AG04450 (cell line): ENCODE measurements around the gene SLC35F4. TPM values are rescaled to one million over a fixed set of nuclear protein-coding genes. Genes with fewer than 3 reads are reported as not detected.

Source experiments
- CTCF ChIA-PET: fragments of 300-600, 350-600 bp; formaldehyde crosslinking; extraction: SDS; loops from one replicate; lab custom pipeline; 2022; ENCODE audit warnings: antibody characterized with exemption, inconsistent platforms; lab: Charles Lee
- POLR2A ChIA-PET: fragments of 350-600 bp; formaldehyde crosslinking; extraction: SDS; loops from one replicate; lab custom pipeline; 2021; ENCODE audit warnings: antibody characterized with exemption, inconsistent platforms; lab: Yijun Ruan, JAX
- DNase-seq: peaks from one replicate; pipeline ENCODE4 v3.0.0-alpha.2; 2011; ENCODE audit warnings: low read depth, low spot score
- H3K27ac ChIP-seq: one replicate; pipeline ENCODE4 v1.5.1; 2012; ENCODE audit warnings: low read depth, low read length, control low read depth
- H3K27me3 ChIP-seq: one replicate; pipeline ENCODE4 v1.6.0; 2012; ENCODE audit warnings: low read length; ENCODE audit not compliant: control insufficient read depth, insufficient read depth
- H3K4me3 ChIP-seq: 2 replicates; pipeline ENCODE4 v1.5.1; 2011; ENCODE audit warnings: mild to moderate bottlenecking, low read depth, low read length, control low read depth
- H3K9me3 ChIP-seq: 2 replicates; pipeline ENCODE4 v1.5.1; 2012; ENCODE audit warnings: low read length; ENCODE audit not compliant: control insufficient read depth, insufficient read depth
- polyA plus RNA-seq: library from polyadenylated mRNA; depleted of rRNA; stranded (reverse); fragments of >200 nt; gene quantifications from 2 replicates; pipeline ENCODE4 v1.2.3, GENCODE V29; 2011
- TF ChIP-seq, protein P1 (sequence below): IDR thresholded peaks from 2 replicates; pipeline ENCODE4 v1.5.1; 2011; ENCODE audit warnings: low read depth, low read length, control low read depth, inconsistent platforms

SLC35F4 gene
- polyA plus RNA-seq, 1 experiment, result not detected

GRCh38 chr14:57640036-57640435, 225.9 kb downstream of the SLC35F4 start:
- CTCF ChIA-PET, result no interaction called here
- H3K27ac ChIP-seq, result no peak overlapping the region

GRCh38 chr14:57637901-57638300, 228.0 kb downstream of the SLC35F4 start:
- ChIA-PET POLR2A (no interaction called here), CTCF (no interaction called here)
- no peak overlapping the region for H3K27ac ChIP-seq
- DNase-seq, result no peak
- H3K9me3 ChIP-seq, result peaks cover 2% of the 10 kb centered on the region; the same call in 1 of the 2 replicates
- H3K27me3 ChIP-seq, result no peaks in the 10 kb centered on the region
- TF ChIP-seq, protein P1, sequence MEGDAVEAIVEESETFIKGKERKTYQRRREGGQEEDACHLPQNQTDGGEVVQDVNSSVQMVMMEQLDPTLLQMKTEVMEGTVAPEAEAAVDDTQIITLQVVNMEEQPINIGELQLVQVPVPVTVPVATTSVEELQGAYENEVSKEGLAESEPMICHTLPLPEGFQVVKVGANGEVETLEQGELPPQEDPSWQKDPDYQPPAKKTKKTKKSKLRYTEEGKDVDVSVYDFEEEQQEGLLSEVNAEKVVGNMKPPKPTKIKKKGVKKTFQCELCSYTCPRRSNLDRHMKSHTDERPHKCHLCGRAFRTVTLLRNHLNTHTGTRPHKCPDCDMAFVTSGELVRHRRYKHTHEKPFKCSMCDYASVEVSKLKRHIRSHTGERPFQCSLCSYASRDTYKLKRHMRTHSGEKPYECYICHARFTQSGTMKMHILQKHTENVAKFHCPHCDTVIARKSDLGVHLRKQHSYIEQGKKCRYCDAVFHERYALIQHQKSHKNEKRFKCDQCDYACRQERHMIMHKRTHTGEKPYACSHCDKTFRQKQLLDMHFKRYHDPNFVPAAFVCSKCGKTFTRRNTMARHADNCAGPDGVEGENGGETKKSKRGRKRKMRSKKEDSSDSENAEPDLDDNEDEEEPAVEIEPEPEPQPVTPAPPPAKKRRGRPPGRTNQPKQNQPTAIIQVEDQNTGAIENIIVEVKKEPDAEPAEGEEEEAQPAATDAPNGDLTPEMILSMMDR, result no peak
- H3K4me3 ChIP-seq, result no peak overlapping the region

More at GRCh38 chr14:57640036-57640435, 225.9 kb downstream of the SLC35F4 start:
- Histone ChIP-seq H3K27me3 (no peaks in the 10 kb centered on the region), H3K4me3 (no peak overlapping the region), H3K9me3 (no peaks in the 10 kb centered on the region)
- POLR2A ChIA-PET, result no interaction called here
- no peak for DNase-seq
- TF ChIP-seq, protein P1, result no peak

- no peak overlapping the region for H3K27ac ChIP-seq
- peaks cover 2% of the 10 kb centered on the region; the same call in 1 of the 2 replicates for H3K9me3 ChIP-seq
- CTCF ChIA-PET, result no interaction called here
- DNase-seq, result no peak
- TF ChIP-seq, protein P1, result no peak
- POLR2A ChIA-PET, result no interaction called here
- H3K4me3 ChIP-seq, result no peak overlapping the region
- no peaks in the 10 kb centered on the region for H3K27me3 ChIP-seq
Observed at GRCh38 chr14:57634335-57634734, 231.6 kb downstream of the SLC35F4 start.

- Histone ChIP-seq H3K27me3 (no peaks in the 10 kb centered on the region), H3K4me3 (no peak overlapping the region), H3K27ac (no peak overlapping the region), H3K9me3 (peaks cover 2% of the 10 kb centered on the region; the same call in 1 of the 2 replicates)
- ChIA-PET POLR2A (no interaction called here), CTCF (no interaction called here)
- DNase-seq, result no peak
- TF ChIP-seq, protein P1, result no peak
Observed at GRCh38 chr14:57632649-57633048, 233.2 kb downstream of the SLC35F4 start.

GRCh38 chr14:57617510-57617909, 248.4 kb downstream of the SLC35F4 start:
- CTCF ChIA-PET, result no interaction called here
- Histone ChIP-seq H3K4me3 (no peak overlapping the region), H3K27ac (no peak overlapping the region), H3K27me3 (no peaks in the 10 kb centered on the region), H3K9me3 (peaks cover 6% of the 10 kb centered on the region)
- DNase-seq, result no peak
- TF ChIP-seq, protein P1, result no peak
- POLR2A ChIA-PET, result no interaction called here
